Smooth muscle cell (in vitro differentiated cells): ENCODE data around the gene POFUT1. TPM values are rescaled to one million over a fixed set of nuclear protein-coding genes. Genes with fewer than 3 reads are reported as not detected.

ENCODE experiments used
- DNase-seq: peaks from one replicate; lab custom pipeline; 2025; ENCODE audit not compliant: unreplicated experiment; lab: John Stamatoyannopoulos, UW
- H2AFZ ChIP-seq: fragments of 200-600 bp; sonication (generic); 2 replicates; pipeline ENCODE4 v1.6.0; 2016; ENCODE audit warnings: antibody characterized with exemption, low read depth, mild to moderate bottlenecking
- H3F3A ChIP-seq: fragments of 200-600 bp; sonication (generic); 2 replicates; pipeline ENCODE4 v1.6.0; 2017; ENCODE audit warnings: antibody characterized with exemption, low read depth
- H3K27ac ChIP-seq: fragments of 200-600 bp; sonication (generic); 2 replicates; pipeline ENCODE4 v1.5.1; 2016; ENCODE audit warnings: low read depth, mild to moderate bottlenecking
- H3K27me3 ChIP-seq: fragments of 200-600 bp; sonication (generic); 2 replicates; pipeline ENCODE4 v1.6.1; 2016; ENCODE audit warnings: low read depth, mild to moderate bottlenecking
- H3K36me3 ChIP-seq: fragments of 200-600 bp; sonication (generic); 2 replicates; pipeline ENCODE4 v1.5.1; 2016; ENCODE audit warnings: low read depth
- H3K4me1 ChIP-seq: fragments of 200-600 bp; sonication (generic); 2 replicates; pipeline ENCODE4 v1.5.1; 2016; ENCODE audit warnings: low read depth
- H3K4me2 ChIP-seq: fragments of 200-600 bp; sonication (generic); 2 replicates; pipeline ENCODE4 v1.6.0; 2016; ENCODE audit warnings: mild to moderate bottlenecking
- H3K4me3 ChIP-seq: fragments of 200-600 bp; sonication (generic); 2 replicates; pipeline ENCODE4 v1.5.1; 2016; ENCODE audit warnings: mild to moderate bottlenecking
- H3K79me2 ChIP-seq: fragments of 200-600 bp; sonication (generic); 2 replicates; pipeline ENCODE4 v1.6.0; 2016; ENCODE audit warnings: low read depth, mild to moderate bottlenecking
- H3K9ac ChIP-seq: fragments of 200-600 bp; sonication (generic); 2 replicates; pipeline ENCODE4 v1.6.0; 2016; ENCODE audit warnings: low read depth
- H3K9me3 ChIP-seq: fragments of 200-600 bp; sonication (generic); replicated peaks from 2 replicates; pipeline ENCODE4 v1.5.1; 2016; ENCODE audit warnings: low read depth
- H4K20me1 ChIP-seq: fragments of 200-600 bp; sonication (generic); 2 replicates; pipeline ENCODE4 v1.6.0; 2016; ENCODE audit warnings: low read depth
- CTCF ChIP-seq: fragments of 200-600 bp; sonication (generic); IDR thresholded peaks from 2 replicates; pipeline ENCODE4 v1.5.1; 2017; ENCODE audit warnings: borderline replicate concordance, mild to moderate bottlenecking, antibody characterized with exemption; ENCODE audit not compliant: insufficient read depth, poor library complexity, severe bottlenecking
- WGBS: methylation state at CpG from one replicate; pipeline ENCODE4 v1.1.7; 2016; ENCODE audit warnings: low lambda C conversion rate; 5-methylcytosine and 5-hydroxymethylcytosine counted together
- polyA plus RNA-seq: library from polyadenylated mRNA; unstranded; fragments of >200 nt; fragmentation: Nextera tagmentation; extraction: Ambion mirVana; gene quantifications from 2 replicates; pipeline ENCODE4 v1.2.1, GENCODE V29; 2016
- total RNA-seq: library from RNA; depleted of rRNA; stranded (reverse); fragments of >200 nt; gene quantifications from 2 replicates; pipeline ENCODE4 v1.2.3, GENCODE V29; 2014

Gene POFUT1
- total and polyA plus RNA-seq, 2 experiments from 2014 or later = 44.3 to 45.0 TPM

- H3K9ac ChIP-seq = peak overlapping the region; percentile 79
- no peak for TF ChIP-seq CTCF
- no peaks in the 10 kb centered on the region for H3K9me3 ChIP-seq
- no peaks in the 10 kb centered on the region for H3K36me3 ChIP-seq
- H3K4me3 ChIP-seq = peak overlapping the region; percentile 83
- 8% methylated on average over 84 of the region's 88 CpGs for WGBS
- peak overlapping the region; percentile 89 for H2AFZ ChIP-seq
- H3K4me1 ChIP-seq = peaks cover 13% of the 10 kb centered on the region
- H3K4me2 ChIP-seq = peak overlapping the region; percentile 98
- H3K79me2 ChIP-seq = peaks cover 10% of the 10 kb centered on the region
- H3K27me3 ChIP-seq = no peaks in the 10 kb centered on the region
- H3F3A ChIP-seq = peaks cover 42% of the 10 kb centered on the region
- peak; percentile 34 for DNase-seq
- peaks cover under 1% of the 10 kb centered on the region for H4K20me1 ChIP-seq
- H3K27ac ChIP-seq = peak overlapping the region; percentile 74
Observed at GRCh38 chr20:32189691-32190615, 17.7 kb upstream of the POFUT1 start.

GRCh38 chr20:32190616-32191415, 16.9 kb upstream of the POFUT1 start:
- peak overlapping the region; percentile 83 for H3K4me3 ChIP-seq
- WGBS = 37% methylated on average over 14 of the region's 14 CpGs
- H3K4me2 ChIP-seq = peak overlapping the region; percentile 98
- peaks cover 2% of the 10 kb centered on the region for H3K36me3 ChIP-seq
- H4K20me1 ChIP-seq = peaks cover 8% of the 10 kb centered on the region
- no peaks in the 10 kb centered on the region for H3K27me3 ChIP-seq
- TF ChIP-seq CTCF = no peak
- peaks cover 13% of the 10 kb centered on the region for H3K4me1 ChIP-seq
- H3K27ac ChIP-seq = peak overlapping the region; percentile 74
- peaks cover 42% of the 10 kb centered on the region for H3F3A ChIP-seq
- H3K9me3 ChIP-seq = no peaks in the 10 kb centered on the region
- peak overlapping the region; percentile 89 for H2AFZ ChIP-seq
- DNase-seq = no peak
- H3K79me2 ChIP-seq = peaks cover 10% of the 10 kb centered on the region
- H3K9ac ChIP-seq = peak overlapping the region; percentile 79

GRCh38 chr20:32191422-32191821, 16.3 kb upstream of the POFUT1 start:
- H3K27ac ChIP-seq = peak overlapping the region; percentile 74
- H4K20me1 ChIP-seq = peaks cover 8% of the 10 kb centered on the region
- peaks cover 10% of the 10 kb centered on the region for H3K79me2 ChIP-seq
- H3K36me3 ChIP-seq = peaks cover 6% of the 10 kb centered on the region
- no peak overlapping the region for H3K9ac ChIP-seq
- no peak overlapping the region for H3K4me3 ChIP-seq
- H3K9me3 ChIP-seq = no peaks in the 10 kb centered on the region
- TF ChIP-seq CTCF = no peak
- WGBS = 90% methylated on average over 3 of the region's 3 CpGs
- peak overlapping the region; percentile 22 for H3K4me2 ChIP-seq
- H3K4me1 ChIP-seq = peaks cover 13% of the 10 kb centered on the region
- H2AFZ ChIP-seq = no peak overlapping the region
- no peak for DNase-seq
- H3F3A ChIP-seq = peaks cover 42% of the 10 kb centered on the region
- no peaks in the 10 kb centered on the region for H3K27me3 ChIP-seq
